Measurements from ENCODE around the gene CCSER1.

GRCh38 chr4:90112715-90113114 lies 14.5 kb upstream of the CCSER1 start:
- TF ChIP-seq CTCF (IDR thresholded peaks at IDR 0.05 in 8 of 11, conservative IDR thresholded peaks at IDR 0.05 in 3 of 11) (no peak), POLR2AphosphoS5 (IDR thresholded peaks at IDR 0.05) (no peak)
